RWPE2 (cell line): ENCODE measurements around the gene FLYWCH1.
A peak's percentile ranks its signal among the peaks of the same experiment; 100 is the strongest.

Experiments used
- ATAC-seq: fragments of 200-7000 bp; cut with Tn5 transposase; 3 replicates; pipeline ENCODE4 v1.9.1; 2021; ENCODE audit warnings: low read depth
- DNase-seq: peaks from one replicate; pipeline ENCODE4 v3.0.0-alpha.2; 2020; ENCODE audit warnings: low spot score
- H3K27ac ChIP-seq: fragments of 450-650 bp; 2 replicates; pipeline ENCODE4 v1.5.1; 2017; ENCODE audit warnings: mild to moderate bottlenecking; ENCODE audit not compliant: poor library complexity, severe bottlenecking
- H3K27me3 ChIP-seq: fragments of 250-450 bp; sonication (Bioruptor Pico); 2 replicates; pipeline ENCODE4 v1.5.1; 2021; ENCODE audit warnings: mild to moderate bottlenecking, moderate library complexity; ENCODE audit not compliant: insufficient read depth, poor library complexity, severe bottlenecking
- H3K36me3 ChIP-seq: fragments of 250-450 bp; sonication (Bioruptor Pico); 2 replicates; pipeline ENCODE4 v1.5.1; 2020; ENCODE audit warnings: low read depth, mild to moderate bottlenecking, moderate library complexity
- H3K4me1 ChIP-seq: fragments of 250-450 bp; sonication (Bioruptor Pico); 2 replicates; pipeline ENCODE4 v1.5.1; 2021; ENCODE audit warnings: mild to moderate bottlenecking, moderate library complexity; ENCODE audit not compliant: insufficient read depth, poor library complexity, severe bottlenecking
- H3K4me3 ChIP-seq: fragments of 250-450 bp; sonication (Bioruptor Pico); 2 replicates; pipeline ENCODE4 v1.5.1; 2021; ENCODE audit warnings: mild to moderate bottlenecking, moderate library complexity; ENCODE audit not compliant: severe bottlenecking
- H3K9me3 ChIP-seq: fragments of 250-450 bp; sonication (Bioruptor Pico); 2 replicates; pipeline ENCODE4 v1.5.1; 2021; ENCODE audit warnings: mild to moderate bottlenecking, moderate library complexity; ENCODE audit not compliant: severe bottlenecking
- CTCF ChIP-seq: fragments of 450-650 bp; IDR thresholded peaks from one replicate; pipeline ENCODE4 v1.5.1; 2017; ENCODE audit warnings: mild to moderate bottlenecking, moderate library complexity; ENCODE audit not compliant: poor library complexity, severe bottlenecking

Gene FLYWCH1

GRCh38 chr16:2987833-2988232 is 76.1 kb downstream of the FLYWCH1 start:
- no peak overlapping the region for H3K27ac ChIP-seq
- no peak for ATAC-seq
- no peaks in the 10 kb centered on the region for H3K36me3 ChIP-seq
- DNase-seq: no peak
- TF ChIP-seq CTCF: no peak
- peaks cover 31% of the 10 kb centered on the region for H3K4me1 ChIP-seq
- no peaks in the 10 kb centered on the region for H3K9me3 ChIP-seq
- H3K4me3 ChIP-seq: no peak overlapping the region
- no peaks in the 10 kb centered on the region for H3K27me3 ChIP-seq

- Histone ChIP-seq H3K27ac (no peak overlapping the region), H3K4me1 (peaks cover 32% of the 10 kb centered on the region), H3K27me3 (no peaks in the 10 kb centered on the region), H3K4me3 (no peak overlapping the region), H3K36me3 (no peaks in the 10 kb centered on the region), H3K9me3 (no peaks in the 10 kb centered on the region)
- DNase-seq (no peak), ATAC-seq (no peak)
- TF ChIP-seq CTCF: no peak
Observed at GRCh38 chr16:2988590-2989099, 76.9 kb downstream of the FLYWCH1 start.

GRCh38 chr16:2990891-2991290 is 79.2 kb downstream of the FLYWCH1 start:
- H3K36me3 ChIP-seq: no peaks in the 10 kb centered on the region
- peak overlapping the region; percentile 8 for H3K4me3 ChIP-seq
- ATAC-seq (peak; percentile 58), DNase-seq (no peak)
- peak overlapping the region; percentile 72 for H3K27ac ChIP-seq
- no peaks in the 10 kb centered on the region for H3K9me3 ChIP-seq
- no peak for TF ChIP-seq CTCF
- H3K4me1 ChIP-seq: peaks cover 35% of the 10 kb centered on the region
- H3K27me3 ChIP-seq: no peaks in the 10 kb centered on the region

GRCh38 chr16:2991566-2992261 is 80.0 kb downstream of the FLYWCH1 start:
- Histone ChIP-seq H3K4me3 (peak overlapping the region; percentile 8), H3K9me3 (no peaks in the 10 kb centered on the region), H3K36me3 (no peaks in the 10 kb centered on the region), H3K4me1 (peaks cover 36% of the 10 kb centered on the region), H3K27me3 (no peaks in the 10 kb centered on the region), H3K27ac (peak overlapping the region; percentile 72)
- DNase-seq (no peak), ATAC-seq (no peak)
- no peak for TF ChIP-seq CTCF

GRCh38 chr16:2992383-2993081 is 80.8 kb downstream of the FLYWCH1 start:
- Histone ChIP-seq H3K4me1 (peaks cover 36% of the 10 kb centered on the region), H3K27ac (peak overlapping the region; percentile 72), H3K27me3 (no peaks in the 10 kb centered on the region)

More at GRCh38 chr16:2992383-2993081, 80.8 kb downstream of the FLYWCH1 start:
- Histone ChIP-seq H3K36me3 (no peaks in the 10 kb centered on the region), H3K9me3 (no peaks in the 10 kb centered on the region), H3K4me3 (no peak overlapping the region)
- ATAC-seq: peak; percentile 58
- TF ChIP-seq CTCF: no peak
- no peak for DNase-seq
